C4-2B (cell line): ENCODE measurements around the gene ARID5B.

Experiments
- CTCF ChIP-seq: fragments of 450-650 bp; conservative IDR thresholded peaks from 2 replicates; pipeline ENCODE4 v1.5.1; 2017; ENCODE audit warnings: mild to moderate bottlenecking
- ZFX ChIP-seq: fragments of 450-650 bp; IDR thresholded peaks from 2 replicates; pipeline ENCODE4 v1.6.1; 2017

DNA sequence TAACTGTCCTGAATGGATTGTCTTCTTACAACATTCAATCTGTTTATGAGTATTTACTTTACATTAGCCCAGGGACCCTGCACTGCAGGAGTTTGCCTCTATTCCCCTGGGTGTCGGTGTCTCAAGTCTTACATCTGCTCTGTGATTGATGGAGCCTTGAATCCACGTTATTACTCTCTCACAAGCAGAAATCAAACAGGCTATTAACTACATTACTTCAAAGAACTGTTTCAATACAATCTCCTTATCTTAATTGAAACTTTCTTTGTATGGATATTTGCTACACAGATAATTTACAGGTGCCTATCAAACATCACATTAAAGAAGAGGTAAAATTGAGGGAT, 3.1 kb upstream of the ARID5B start:
- TF ChIP-seq CTCF (no peak), ZFX (no peak)
